ENCODE data around the gene TPRA1. TPM values are rescaled to one million over a fixed set of nuclear protein-coding genes. Genes with fewer than 3 reads are reported as not detected.

Gene TPRA1
- total RNA-seq, 1 donor from 2014 or later = 24.6 TPM

DNA sequence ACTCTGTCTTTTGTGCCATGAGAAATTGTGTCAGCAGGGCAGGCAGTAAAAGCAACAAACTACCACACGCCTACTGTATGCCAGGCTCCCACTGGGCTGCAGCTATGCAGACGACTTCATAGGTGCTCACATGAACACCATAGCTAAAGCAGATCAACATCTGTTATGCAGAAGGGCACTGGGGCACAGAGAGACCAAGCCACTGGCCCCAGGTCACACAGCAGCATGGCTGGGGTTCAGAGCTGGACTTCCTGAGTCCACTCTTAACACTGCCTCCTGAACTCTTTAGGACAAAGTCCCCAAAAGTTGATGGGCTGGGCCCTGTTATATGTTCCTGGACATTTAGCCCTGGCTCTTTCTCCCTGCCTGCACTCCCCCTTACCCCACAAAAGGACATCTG is 12.4 kb downstream of the TPRA1 start:
- TF ChIP-seq, protein P1, sequence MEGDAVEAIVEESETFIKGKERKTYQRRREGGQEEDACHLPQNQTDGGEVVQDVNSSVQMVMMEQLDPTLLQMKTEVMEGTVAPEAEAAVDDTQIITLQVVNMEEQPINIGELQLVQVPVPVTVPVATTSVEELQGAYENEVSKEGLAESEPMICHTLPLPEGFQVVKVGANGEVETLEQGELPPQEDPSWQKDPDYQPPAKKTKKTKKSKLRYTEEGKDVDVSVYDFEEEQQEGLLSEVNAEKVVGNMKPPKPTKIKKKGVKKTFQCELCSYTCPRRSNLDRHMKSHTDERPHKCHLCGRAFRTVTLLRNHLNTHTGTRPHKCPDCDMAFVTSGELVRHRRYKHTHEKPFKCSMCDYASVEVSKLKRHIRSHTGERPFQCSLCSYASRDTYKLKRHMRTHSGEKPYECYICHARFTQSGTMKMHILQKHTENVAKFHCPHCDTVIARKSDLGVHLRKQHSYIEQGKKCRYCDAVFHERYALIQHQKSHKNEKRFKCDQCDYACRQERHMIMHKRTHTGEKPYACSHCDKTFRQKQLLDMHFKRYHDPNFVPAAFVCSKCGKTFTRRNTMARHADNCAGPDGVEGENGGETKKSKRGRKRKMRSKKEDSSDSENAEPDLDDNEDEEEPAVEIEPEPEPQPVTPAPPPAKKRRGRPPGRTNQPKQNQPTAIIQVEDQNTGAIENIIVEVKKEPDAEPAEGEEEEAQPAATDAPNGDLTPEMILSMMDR (IDR thresholded peaks at IDR 0.05; ENCODE audit: insufficient read depth, low read depth, low read length) = no peak
- no peak for TF ChIP-seq EZH2 (IDR thresholded peaks at IDR 0.05; ENCODE audit: insufficient read depth, low read length)
- Mint-ChIP-seq H3K4me3 (ENCODE audit: unreplicated experiment) (no peak overlapping the region), H3K36me3 (ENCODE audit: low read depth, unreplicated experiment) (peaks cover 15% of the 10 kb centered on the region), H3K27me3 (ENCODE audit: low read depth, unreplicated experiment) (no peaks in the 10 kb centered on the region), H3K4me1 (ENCODE audit: low read depth, unreplicated experiment) (peaks cover 4% of the 10 kb centered on the region), H3K9me3 (ENCODE audit: unreplicated experiment) (no peaks in the 10 kb centered on the region), H3K27ac (ENCODE audit: unreplicated experiment) (no peak overlapping the region)
- FAIRE-seq (no peak), DNase-seq (ENCODE audit: low read depth) (no peak)
- Histone ChIP-seq H3K9ac (ENCODE audit: low read length) (no peak overlapping the region), H3K4me2 (ENCODE audit: low read length) (no peak overlapping the region), H3K4me1 (ENCODE audit: insufficient read depth, low read length) (no peaks in the 10 kb centered on the region), H3K27ac (ENCODE audit: low read depth, low read length) (no peak overlapping the region), H3K79me2 (ENCODE audit: insufficient read depth, low read length) (peaks cover 37% of the 10 kb centered on the region), H4K20me1 (ENCODE audit: insufficient read depth, low read length) (peaks cover 74% of the 10 kb centered on the region), H3K4me3 (ENCODE audit: insufficient read depth, low read depth, low read length) (no peak overlapping the region), H3K36me3 (ENCODE audit: insufficient read depth, low read length) (peaks cover 7% of the 10 kb centered on the region), H2AFZ (ENCODE audit: low read depth, low read length) (no peak overlapping the region), H3K9me3 (ENCODE audit: insufficient read depth, low read depth, low read length) (no peaks in the 10 kb centered on the region), H3K27me3 (ENCODE audit: insufficient read depth, low read length) (no peaks in the 10 kb centered on the region)

DNA sequence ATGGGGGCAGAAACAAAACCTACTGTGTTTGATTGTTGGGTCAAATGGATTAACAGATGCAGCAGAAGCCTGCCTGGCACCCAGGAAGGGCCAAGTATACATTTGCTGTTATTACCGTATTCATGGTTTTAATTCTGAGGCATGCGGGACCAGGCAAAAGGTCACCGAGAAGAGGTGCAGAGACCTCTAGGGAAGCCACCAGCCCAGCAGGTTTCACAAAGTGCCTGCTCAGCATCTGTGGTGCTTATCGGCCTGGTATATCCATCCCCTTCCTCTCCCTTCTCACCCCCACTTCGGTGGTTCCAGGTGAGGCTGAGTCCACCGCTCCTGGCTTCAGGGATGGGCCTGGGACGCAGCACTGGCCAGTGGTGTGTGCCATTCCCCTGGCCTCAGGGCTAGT is 13.1 kb downstream of the TPRA1 start:
- Mint-ChIP-seq H3K27me3 (ENCODE audit: low read depth, unreplicated experiment) (no peaks in the 10 kb centered on the region), H3K4me1 (ENCODE audit: low read depth, unreplicated experiment) (peaks cover 4% of the 10 kb centered on the region), H3K27ac (ENCODE audit: unreplicated experiment) (no peak overlapping the region), H3K36me3 (ENCODE audit: low read depth, unreplicated experiment) (peaks cover 15% of the 10 kb centered on the region), H3K9me3 (ENCODE audit: unreplicated experiment) (no peaks in the 10 kb centered on the region), H3K4me3 (ENCODE audit: unreplicated experiment) (no peak overlapping the region)
- Histone ChIP-seq H2AFZ (ENCODE audit: low read depth, low read length) (no peak overlapping the region), H3K36me3 (ENCODE audit: insufficient read depth, low read length) (peaks cover 7% of the 10 kb centered on the region), H3K4me2 (ENCODE audit: low read length) (no peak overlapping the region), H3K9ac (ENCODE audit: low read length) (no peak overlapping the region), H3K27ac (ENCODE audit: low read depth, low read length) (no peak overlapping the region), H3K27me3 (ENCODE audit: insufficient read depth, low read length) (no peaks in the 10 kb centered on the region), H3K9me3 (ENCODE audit: insufficient read depth, low read depth, low read length) (no peaks in the 10 kb centered on the region), H4K20me1 (ENCODE audit: insufficient read depth, low read length) (peaks cover 74% of the 10 kb centered on the region), H3K4me1 (ENCODE audit: insufficient read depth, low read length) (no peaks in the 10 kb centered on the region), H3K4me3 (ENCODE audit: insufficient read depth, low read depth, low read length) (no peak overlapping the region), H3K79me2 (ENCODE audit: insufficient read depth, low read length) (peaks cover 37% of the 10 kb centered on the region)
- DNase-seq (ENCODE audit: low read depth) (no peak), FAIRE-seq (no peak)
- TF ChIP-seq, protein P1 (IDR thresholded peaks at IDR 0.05; ENCODE audit: insufficient read depth, low read depth, low read length) = no peak
- TF ChIP-seq EZH2 (IDR thresholded peaks at IDR 0.05; ENCODE audit: insufficient read depth, low read length) = no peak

All from astrocyte (in vitro differentiated cells and primary cell).